ENCODE data around the gene EAF1. TPM values are rescaled to one million over a fixed set of nuclear protein-coding genes. Genes with fewer than 3 reads are reported as not detected.

The EAF1 gene
- total RNA-seq, 4 donors from 2014 or later, result 17.5 to 53.0 (median 22.0) TPM

DNA sequence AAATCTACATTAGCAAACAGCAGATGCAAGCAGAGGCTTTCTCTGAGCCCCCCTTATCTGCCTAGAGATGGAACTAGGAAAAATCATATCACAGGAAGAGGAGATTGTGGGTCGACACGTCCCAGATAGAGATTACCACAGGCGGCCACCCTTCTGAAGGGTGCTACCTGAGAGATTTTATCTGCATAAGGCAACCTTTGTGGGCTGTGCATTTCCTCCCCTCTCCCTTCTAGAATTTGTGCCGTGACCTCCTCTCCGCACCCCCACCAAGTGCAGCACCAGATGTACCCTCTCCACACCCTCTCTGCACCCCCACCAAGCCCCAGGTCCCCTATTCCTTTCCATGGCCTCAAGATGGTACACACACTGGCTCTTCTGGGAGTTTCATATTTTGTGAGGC is 27.4 kb upstream of the EAF1 start:
- DNase-seq (ENCODE audit: low spot score) (no peak), ATAC-seq (ENCODE audit: low FRiP score) (no peak)

DNA sequence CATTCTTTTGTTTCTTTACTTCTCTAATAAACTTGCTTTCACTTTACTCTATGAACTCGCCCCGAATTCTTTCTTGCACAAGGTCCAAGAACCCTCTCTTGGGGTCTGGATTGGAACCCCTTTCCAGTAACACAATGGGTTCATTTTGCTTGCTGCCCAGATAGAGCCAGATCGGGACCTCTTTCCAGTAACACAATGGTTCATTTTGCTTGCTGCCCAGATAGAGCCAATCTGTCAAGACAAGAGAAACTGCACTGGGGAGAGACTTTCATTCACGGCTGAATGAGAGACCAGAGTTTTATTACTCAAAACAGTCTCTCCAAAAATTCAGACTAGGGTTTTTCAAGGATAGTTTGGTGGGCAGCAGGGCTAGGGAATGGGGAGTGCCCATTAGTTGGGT is 25.5 kb upstream of the EAF1 start:
- TF ChIP-seq, protein P1, sequence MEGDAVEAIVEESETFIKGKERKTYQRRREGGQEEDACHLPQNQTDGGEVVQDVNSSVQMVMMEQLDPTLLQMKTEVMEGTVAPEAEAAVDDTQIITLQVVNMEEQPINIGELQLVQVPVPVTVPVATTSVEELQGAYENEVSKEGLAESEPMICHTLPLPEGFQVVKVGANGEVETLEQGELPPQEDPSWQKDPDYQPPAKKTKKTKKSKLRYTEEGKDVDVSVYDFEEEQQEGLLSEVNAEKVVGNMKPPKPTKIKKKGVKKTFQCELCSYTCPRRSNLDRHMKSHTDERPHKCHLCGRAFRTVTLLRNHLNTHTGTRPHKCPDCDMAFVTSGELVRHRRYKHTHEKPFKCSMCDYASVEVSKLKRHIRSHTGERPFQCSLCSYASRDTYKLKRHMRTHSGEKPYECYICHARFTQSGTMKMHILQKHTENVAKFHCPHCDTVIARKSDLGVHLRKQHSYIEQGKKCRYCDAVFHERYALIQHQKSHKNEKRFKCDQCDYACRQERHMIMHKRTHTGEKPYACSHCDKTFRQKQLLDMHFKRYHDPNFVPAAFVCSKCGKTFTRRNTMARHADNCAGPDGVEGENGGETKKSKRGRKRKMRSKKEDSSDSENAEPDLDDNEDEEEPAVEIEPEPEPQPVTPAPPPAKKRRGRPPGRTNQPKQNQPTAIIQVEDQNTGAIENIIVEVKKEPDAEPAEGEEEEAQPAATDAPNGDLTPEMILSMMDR (IDR thresholded peaks at IDR 0.05), result no peak
- ATAC-seq (ENCODE audit: low FRiP score), result no peak
- DNase-seq (ENCODE audit: low spot score), result no peak

More for the DNA sequence above, 27.4 kb upstream of the EAF1 start:
- TF ChIP-seq, protein P1 (IDR thresholded peaks at IDR 0.05), result no peak

DNA sequence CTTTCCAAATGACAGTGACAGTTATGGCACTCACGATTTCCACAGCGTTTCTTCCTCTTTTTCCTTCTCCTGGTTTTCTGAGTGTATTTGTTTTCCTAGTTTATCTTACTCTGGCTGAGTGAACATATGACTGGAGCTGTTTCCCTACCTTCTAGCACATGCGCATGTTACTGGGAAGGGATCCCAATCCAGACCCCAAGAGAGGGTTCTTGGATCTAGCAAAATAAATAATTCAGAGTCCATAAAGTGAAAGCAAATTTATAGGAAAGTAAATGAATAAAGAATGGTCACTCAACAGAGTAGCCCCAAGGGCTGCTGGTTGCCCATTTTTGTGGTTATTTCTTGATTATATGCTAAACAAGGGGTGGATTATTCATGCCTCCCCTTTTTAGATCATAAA is 23.9 kb upstream of the EAF1 start:
- ATAC-seq (ENCODE audit: low FRiP score) (no peak), DNase-seq (ENCODE audit: low spot score) (no peak)
- TF ChIP-seq, protein P1 (IDR thresholded peaks at IDR 0.05), result no peak

DNA sequence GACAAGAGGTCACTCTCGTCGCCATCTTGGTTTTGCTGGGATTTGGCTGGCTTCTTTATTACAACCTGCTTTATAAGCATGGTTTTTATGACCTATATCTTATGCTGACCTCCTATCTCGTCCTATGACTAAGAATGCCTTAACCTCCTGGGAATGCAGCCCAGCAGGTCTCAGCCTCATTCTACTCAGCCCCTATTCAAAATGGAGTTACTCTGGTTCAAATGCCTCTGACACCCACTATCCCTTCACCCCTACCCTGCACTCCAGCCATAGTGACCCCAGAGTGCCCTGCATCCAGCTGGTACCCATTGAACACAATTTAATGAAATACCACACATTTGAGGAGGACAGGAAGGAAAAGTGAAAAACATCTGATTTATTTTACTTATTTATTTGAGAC is 23.4 kb upstream of the EAF1 start:
- TF ChIP-seq, protein P1 (IDR thresholded peaks at IDR 0.05), result no peak
- no peak for ATAC-seq (ENCODE audit: low FRiP score)
- no peak for DNase-seq (ENCODE audit: low spot score)

DNA sequence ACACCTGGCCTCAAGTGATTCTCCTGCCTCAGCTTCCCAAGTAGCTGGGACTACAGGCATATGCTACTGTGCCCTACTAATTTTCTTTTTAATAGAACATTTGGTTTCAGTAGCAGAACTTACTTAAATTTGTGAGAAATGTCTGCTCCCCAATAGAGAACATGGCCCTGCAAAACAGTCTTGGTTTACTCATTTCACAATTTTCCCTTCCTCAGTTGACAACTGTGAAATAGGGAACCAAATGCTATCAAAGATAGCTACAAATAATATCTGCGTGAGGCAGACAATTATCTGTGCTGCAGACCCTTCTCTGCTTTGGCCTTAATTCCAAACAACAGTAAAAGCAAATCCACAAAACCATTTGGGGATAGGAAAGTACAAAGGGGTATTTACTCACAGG is 22.6 kb upstream of the EAF1 start:
- ATAC-seq (ENCODE audit: low FRiP score) (no peak), DNase-seq (ENCODE audit: low spot score) (no peak)
- TF ChIP-seq, protein P1 (IDR thresholded peaks at IDR 0.05), result no peak

DNA sequence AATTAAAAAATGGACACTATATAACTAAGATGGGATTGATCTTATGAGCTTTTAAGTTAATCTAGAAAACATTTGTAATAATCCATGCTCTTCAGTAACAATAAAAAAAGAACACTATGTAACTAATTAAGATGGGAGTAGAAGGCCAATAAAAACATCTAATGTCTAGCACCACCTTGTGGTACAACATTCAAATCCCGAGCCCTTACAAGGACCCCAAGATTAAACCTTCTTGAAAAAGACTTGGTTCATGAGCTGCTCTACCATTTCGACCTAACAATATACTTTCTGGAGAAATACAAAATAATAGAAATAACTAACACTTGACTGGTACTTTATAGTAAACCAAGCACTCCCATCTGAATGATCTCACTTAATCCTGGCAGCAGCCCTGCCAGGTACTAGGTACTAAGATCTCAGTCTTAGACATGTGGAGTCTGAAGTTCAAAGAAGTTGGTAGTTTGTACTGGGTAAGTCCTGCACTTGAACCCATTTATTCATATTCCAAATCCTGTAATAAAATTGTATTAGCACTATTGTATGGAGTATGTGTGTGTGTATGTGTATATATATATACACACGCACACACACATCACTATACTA is 21.8 kb upstream of the EAF1 start:
- peak; percentile 67 for ATAC-seq (ENCODE audit: low FRiP score)

DNA sequence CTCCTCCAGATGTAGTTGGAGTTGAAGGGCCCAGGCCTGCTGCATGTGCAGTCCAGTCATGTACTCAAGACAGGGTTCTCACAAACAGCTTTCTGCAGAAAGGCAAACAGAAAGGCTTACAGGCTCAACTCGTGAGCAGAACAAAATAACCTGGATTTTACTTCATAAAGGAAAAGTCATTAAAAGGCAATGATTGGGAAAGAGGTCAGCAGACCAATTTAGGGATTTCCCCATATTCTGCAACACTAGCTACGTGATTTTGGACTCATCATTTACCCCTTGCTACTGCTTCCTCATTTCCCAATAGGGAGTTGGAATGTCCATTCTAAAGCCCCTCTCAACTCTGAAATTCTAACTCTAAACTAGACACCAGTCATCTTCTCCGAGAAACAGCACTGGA is 18.2 kb upstream of the EAF1 start:
- ATAC-seq (ENCODE audit: low FRiP score), result peak; percentile 55
- no peak for DNase-seq (ENCODE audit: low spot score)
- TF ChIP-seq, protein P1 (IDR thresholded peaks at IDR 0.05), result no peak

More for the DNA sequence above, 21.8 kb upstream of the EAF1 start:
- TF ChIP-seq, protein P1 (IDR thresholded peaks at IDR 0.05), result peak in 1 of 3 donors; percentile 10
- no peak for DNase-seq (ENCODE audit: low spot score)

Data from omental fat pad (tissue), 4 donors.